Measurements from ENCODE around the gene SCNN1B.

DNA sequence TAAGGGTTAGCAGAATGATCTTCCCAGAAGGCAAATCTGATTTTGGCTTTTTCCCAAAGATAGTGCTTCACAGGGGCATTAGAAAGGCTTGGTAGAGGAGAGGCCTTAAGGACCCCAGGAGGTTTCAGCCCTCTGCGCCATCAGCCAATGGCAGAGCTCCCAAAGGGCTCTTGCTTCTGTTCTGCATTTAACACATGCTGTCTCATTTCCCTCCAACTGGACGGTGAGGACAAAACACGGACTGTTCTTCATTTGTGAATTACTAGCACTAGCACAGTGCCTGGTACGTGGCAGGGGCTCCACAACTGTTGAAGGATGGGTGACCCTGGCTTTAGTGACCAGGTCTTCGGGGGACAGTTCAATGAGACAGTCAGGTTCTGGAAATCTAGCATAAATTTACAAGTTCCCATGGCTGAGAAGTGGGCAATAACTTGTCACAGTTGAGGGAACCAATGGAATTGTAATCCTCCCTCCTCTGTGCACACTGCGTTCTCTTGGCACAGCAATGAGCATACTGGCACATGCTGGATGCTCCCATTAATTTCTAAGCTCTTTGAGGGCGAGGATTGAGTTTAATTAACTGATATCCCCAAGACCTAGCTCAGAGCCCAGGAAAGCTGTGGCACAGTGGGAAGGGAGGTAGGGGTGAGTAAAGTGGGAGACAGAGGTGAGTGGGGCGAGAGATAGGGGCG is 105.5 kb downstream of the SCNN1B start:
- TF ChIP-seq, protein P1, sequence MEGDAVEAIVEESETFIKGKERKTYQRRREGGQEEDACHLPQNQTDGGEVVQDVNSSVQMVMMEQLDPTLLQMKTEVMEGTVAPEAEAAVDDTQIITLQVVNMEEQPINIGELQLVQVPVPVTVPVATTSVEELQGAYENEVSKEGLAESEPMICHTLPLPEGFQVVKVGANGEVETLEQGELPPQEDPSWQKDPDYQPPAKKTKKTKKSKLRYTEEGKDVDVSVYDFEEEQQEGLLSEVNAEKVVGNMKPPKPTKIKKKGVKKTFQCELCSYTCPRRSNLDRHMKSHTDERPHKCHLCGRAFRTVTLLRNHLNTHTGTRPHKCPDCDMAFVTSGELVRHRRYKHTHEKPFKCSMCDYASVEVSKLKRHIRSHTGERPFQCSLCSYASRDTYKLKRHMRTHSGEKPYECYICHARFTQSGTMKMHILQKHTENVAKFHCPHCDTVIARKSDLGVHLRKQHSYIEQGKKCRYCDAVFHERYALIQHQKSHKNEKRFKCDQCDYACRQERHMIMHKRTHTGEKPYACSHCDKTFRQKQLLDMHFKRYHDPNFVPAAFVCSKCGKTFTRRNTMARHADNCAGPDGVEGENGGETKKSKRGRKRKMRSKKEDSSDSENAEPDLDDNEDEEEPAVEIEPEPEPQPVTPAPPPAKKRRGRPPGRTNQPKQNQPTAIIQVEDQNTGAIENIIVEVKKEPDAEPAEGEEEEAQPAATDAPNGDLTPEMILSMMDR (conservative IDR thresholded peaks at IDR 0.05; ENCODE audit: low read depth, low read length), result no peak
- TF ChIP-seq EZH2 (IDR thresholded peaks at IDR 0.05; ENCODE audit: borderline replicate concordance, low read depth, low read length, poor library complexity, severe bottlenecking), result no peak
